GM18505 (cell line): ENCODE results near the gene TMPRSS6.
"Not testable (repeated sequence)": the region's sequence is repeated elsewhere in the genome, so short reads cannot be mapped to it uniquely, and the experiment has no call there.

ENCODE experiments used
- ATAC-seq: cut with Tn5 transposase; IDR thresholded peaks from one replicate; pipeline ENCODE4 v1.9.1; 2021; ENCODE audit not compliant: unreplicated experiment
- POLR2A ChIP-seq: IDR thresholded peaks from 4 replicates; pipeline ENCODE4 v1.6.1; 2011; ENCODE audit warnings: borderline replicate concordance; ENCODE audit not compliant: insufficient read depth, insufficient read length; ENCODE audit errors: extremely low read depth

The TMPRSS6 gene

DNA sequence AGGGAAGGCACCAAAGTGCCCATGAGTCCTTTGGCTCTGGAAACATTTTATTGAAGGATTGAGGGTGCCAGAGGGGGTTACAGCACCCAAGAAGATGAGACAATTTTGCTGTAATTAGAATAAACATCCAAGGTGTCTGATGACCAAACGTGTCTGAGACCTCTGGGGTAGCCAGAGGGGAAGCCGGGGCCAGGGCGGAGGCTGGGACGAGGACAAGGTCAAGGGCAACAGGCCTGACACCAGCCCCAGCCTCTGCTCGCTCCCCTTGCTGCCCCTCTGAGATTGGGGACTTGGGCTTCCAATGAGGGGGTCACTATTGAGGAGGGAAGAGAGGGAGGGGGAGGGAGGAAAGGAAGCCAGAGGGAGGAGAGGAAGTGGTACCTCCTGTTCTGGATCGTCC, 25.6 kb downstream of the TMPRSS6 start:
- ATAC-seq = no peak
- no peak for TF ChIP-seq POLR2A

DNA sequence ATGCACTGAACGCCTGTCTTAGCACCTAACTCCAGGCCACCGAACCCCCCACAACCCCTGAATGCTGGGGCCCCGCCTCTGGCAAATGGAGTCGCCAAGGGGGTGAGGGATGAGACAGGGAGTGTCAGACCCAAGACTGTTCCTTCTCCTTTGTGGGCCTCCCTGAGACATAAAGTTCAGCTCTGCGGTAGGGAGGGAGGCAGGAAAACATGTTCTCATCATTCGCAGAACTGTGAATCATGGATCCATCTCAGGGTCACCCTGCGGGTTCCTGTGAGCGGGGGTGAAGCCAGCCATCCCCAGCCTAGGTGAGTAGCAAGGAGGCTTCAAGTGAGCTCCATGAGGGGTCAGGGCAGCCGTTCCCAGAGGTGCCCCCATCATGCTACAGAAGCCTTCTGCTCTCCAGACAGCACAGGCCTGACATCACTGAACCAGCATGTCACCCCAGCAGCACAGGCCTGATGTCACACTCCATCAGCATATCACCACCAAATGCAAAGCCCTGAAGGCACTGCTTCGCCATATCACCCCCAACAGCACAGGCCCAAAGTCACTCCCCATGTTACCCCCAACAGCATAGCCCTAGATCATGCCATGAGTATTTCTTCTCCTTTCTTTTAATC, 27.2 kb downstream of the TMPRSS6 start:
- no peak for TF ChIP-seq POLR2A
- ATAC-seq = no peak

DNA sequence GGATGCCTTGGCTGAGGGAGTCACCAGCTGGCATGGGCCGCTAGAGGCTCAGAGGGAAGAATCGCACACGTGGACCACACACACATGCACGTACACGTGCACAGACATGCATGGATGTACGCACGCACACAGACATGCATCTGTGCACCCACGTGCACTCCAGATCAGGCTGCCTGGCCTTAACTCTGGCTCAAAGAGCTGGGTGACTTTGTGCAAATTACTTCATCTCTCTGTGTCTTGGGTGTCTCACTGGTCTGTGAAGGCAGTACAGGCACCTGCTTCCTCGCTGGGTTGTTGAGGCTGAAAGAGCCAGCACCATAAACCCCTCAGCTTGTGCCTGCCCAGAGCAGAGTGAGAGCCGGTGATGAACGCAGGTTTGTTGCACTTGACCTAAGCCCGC, 28.7 kb downstream of the TMPRSS6 start:
- no peak for ATAC-seq
- no peak for TF ChIP-seq POLR2A

- no peak for ATAC-seq
- no peak for TF ChIP-seq POLR2A
These were observed 29.1 kb downstream of the TMPRSS6 start for GRCh38 chr22:37080438-37080837.

DNA sequence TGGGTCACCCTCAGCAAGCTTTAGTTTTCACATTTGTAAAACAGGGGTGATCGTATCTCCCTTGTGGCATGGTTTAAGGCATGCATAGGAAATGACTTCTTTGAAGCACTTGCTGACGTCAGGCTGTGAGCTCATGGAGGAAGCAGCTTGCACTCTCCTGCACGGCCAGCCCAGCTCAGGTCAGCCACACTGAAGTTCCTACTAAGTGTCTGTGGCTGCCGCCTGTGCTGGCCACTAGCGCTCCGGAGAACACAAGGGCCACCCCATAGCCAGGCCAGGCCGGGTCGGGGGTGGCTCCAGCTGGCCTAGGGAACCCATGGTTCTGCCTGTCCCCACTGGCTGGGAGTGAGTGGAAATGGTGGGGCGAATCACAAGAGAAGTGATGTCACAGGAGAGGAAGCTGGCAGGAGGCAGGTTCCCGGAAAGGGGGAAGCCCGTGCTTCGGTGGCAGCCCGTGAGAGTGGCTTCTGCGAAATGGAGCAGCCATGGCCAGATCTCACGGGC, 29.8 kb downstream of the TMPRSS6 start:
- no peak for TF ChIP-seq POLR2A
- no peak for ATAC-seq

DNA sequence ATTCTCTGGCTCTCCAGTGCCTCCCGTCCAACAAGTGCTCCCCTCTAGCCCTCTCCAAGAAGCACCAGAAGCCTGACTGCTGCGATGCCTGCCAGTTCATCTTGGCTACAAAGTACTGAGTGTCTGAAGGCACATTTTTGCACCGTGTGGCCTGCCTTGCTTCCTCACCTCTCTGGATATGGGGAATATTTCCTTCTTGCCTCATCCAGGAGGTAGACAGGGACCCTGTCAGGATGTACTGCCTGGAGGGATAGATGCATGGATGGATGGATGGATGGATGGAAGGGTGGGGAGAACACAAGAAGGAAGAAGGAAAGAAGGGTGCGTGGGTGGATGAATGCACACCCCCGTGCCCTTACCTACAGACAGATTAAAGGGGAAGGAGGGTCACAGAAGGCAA, 30.4 kb downstream of the TMPRSS6 start:
- no peak for ATAC-seq
- no peak for TF ChIP-seq POLR2A

- ATAC-seq = no peak
These were observed 31.6 kb downstream of the TMPRSS6 start for GRCh38 chr22:37077802-37078448.

DNA sequence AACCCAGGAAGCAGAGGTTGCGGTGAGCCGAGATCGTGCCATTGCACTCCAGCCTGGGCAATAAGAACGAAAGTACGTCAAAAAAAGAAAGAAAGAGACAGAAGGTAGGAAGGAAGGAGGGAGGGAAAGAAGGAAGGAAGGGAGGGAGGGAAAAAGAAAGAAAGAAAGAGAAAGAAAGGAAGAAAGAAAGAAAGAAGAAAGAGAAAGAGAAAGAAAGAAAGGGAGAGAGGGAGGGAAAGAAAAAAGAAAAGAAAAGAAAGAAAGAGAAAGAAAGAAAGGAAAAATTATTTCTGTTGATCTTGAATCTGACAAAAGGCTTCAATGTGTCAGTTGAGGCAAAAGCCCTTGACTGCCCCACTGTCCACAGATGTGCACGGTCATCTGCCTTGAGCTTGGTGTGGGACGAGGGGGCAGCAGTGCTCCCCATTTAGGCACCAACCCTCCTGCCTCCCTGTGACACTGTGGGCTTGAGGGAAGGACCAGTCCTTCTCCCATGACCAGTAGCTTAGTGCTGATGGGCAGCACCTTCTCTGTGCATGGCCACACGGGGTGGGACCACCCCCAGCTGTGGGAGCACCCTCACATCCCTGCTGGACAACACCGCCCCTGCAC, 33.6 kb downstream of the TMPRSS6 start:
- TF ChIP-seq POLR2A = no peak
- no peak for ATAC-seq

More at GRCh38 chr22:37077802-37078448, 31.6 kb downstream of the TMPRSS6 start:
- no peak for TF ChIP-seq POLR2A

- ATAC-seq = no peak
- TF ChIP-seq POLR2A = no peak
These were observed 34.5 kb downstream of the TMPRSS6 start for GRCh38 chr22:37075046-37075445.

DNA sequence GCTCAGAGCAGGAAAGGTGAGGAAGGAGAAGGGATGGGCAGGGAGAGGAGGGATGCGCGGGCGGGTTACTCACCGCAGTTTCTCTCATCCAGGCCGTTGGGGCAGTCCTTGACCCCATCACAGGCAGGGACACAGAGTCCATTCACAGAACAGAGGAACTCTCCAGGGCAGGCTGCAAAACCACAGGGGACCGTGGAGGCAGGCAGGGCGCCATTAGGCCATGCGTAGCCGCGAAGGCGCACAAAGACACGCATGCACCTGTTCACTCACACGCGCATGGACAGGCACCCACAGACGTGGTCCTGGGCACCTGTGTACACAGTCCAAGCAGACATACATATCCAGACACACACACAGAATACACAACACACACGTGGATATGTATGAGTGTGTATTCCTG, 35.0 kb downstream of the TMPRSS6 start:
- no peak for ATAC-seq
- no peak for TF ChIP-seq POLR2A

DNA sequence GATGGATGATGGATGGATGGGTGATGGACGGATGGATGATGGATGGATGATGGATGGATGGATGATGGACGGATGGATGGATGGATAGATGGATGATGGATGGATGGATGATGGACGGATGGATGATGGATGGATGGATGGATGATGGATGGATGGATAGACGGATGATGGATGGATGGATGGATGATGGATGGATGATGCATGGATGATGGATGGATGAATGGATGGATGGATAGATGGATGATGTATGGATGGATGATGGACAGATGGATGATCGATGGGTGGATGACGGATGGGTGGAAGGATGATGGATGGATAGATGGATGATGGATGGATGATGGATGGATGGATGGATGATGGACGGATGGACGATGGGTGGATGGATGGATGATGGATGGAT, 36.8 kb downstream of the TMPRSS6 start:
- no peak for ATAC-seq
- no peak for TF ChIP-seq POLR2A

DNA sequence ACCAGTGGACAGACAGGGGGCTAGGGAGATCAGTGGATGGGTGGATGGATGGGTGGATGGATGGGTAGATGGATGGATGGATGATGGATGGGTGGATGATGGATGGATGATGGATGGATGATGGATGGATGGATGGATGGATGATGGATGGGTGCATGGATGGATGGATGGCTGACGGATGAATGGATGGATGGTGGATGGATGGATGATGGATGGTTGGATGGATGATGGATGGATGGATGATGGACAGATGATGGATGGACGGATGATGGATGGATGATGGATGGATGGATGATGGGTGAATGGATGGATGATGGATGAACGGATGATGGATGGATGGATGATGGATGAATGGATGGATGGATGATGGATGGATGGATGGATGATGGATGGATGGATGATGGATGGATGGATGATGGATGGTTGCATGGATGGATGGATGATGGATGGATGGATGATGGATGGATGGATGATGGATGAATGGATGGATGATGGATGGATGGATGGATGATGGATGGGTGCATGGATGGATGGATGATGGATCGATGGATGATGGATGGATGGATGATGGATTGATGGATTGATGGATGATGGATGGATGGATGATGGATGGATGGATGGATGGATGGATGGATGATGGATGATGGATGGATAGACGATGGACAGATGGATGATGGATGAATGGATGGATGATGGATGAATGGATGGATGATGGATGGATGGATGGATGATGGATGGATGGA, 37.5 kb downstream of the TMPRSS6 start:
- ATAC-seq = not testable (repeated sequence)

DNA sequence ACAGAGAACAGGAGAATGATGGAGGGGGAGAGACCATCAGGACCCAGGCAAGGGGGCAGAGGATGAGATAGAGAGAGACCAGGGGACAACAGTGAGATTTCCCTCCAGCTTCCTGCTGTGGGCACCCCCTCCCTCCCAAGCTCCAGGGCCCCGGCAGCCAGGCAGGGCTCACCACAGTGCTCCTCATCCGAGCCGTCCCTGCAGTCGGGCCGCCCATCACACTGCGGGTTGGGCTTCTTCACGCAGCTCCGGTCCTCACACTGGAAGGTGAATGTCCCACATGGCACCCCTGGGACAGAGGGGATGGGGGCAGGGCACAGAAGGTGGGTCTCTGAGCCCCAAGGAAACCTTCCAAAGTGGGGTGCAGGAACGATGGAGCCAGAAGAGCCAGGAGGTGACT, 38.8 kb downstream of the TMPRSS6 start:
- TF ChIP-seq POLR2A = no peak
- ATAC-seq = no peak

- ATAC-seq = no peak
- TF ChIP-seq POLR2A = no peak
These were observed 39.2 kb downstream of the TMPRSS6 start for GRCh38 chr22:37070334-37070733.

GRCh38 chr22:37069719-37070118, 39.8 kb downstream of the TMPRSS6 start:
- ATAC-seq = no peak
- TF ChIP-seq POLR2A = no peak
